HG02981 (cell line): Measurements from ENCODE around the gene LIPJ.

Experiments
- ATAC-seq: cut with Tn5 transposase; IDR thresholded peaks from one replicate; pipeline ENCODE4 v1.9.1; 2021; ENCODE audit warnings: mild to moderate bottlenecking, moderate library complexity; ENCODE audit not compliant: unreplicated experiment

The LIPJ gene, protein sequence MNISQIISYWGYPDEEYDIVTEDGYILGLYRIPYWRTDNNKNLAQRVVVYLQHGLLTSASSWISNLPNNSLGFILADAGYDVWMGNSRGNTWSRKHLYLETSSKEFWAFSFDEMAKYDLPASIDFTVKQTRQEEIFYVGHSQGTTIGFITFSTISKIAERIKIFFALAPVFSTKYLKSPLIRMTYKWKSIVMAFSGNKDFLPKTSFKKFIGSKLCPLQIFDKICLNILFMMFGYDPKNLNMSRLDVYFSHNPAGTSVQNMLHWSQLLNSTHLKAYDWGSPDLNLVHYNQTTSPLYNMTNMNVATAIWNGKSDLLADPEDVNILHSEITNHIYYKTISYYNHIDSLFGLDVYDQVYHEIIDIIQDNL

DNA sequence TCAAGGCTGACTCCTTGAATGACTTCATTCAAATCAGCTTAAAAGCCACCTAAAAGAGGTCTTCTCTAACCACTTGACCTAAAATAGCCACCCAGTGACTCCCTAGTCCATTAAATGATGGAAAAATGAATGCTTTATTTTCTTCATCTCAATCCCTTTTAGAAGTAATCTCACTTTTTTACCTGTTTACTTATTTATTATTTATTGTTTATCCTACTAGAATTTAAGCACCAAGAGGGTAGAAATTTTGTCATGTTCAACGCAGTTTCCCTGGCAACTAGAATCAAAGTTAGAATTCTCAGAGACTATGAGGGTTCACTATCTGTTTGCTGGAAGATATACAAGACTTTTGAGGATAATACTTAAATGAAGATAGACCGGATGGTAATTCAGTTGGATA, at the start of gene LIPJ:
Gene LIPJ (plus strand): TSS at position 301 of the 400 bp plus-strand sequence. CDS start 3,926 bp downstream, outside the sequence.
- no peak for ATAC-seq

- ATAC-seq = no peak
Measured at GRCh38 chr10:88537322-88537721, 49.2 kb upstream of the LIPJ start.

DNA sequence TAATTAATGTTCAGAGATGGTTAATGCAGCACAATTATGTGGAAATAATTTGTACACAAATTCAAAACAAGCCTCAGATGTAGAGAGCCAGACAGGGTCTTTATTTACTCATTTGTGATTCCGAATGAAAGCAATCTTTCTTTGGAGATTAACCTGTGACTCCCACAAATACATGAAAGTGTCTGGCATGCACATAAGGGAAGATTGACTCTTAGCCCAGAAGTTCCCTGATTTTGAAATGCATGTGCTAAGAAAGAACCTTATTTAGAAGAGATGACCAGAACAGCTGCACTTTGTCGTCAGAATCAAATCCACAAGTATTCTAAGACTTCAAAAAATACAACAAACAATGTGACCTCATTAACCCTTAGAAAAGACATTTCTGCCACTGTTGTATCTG, 48.5 kb upstream of the LIPJ start:
- ATAC-seq = no peak

DNA sequence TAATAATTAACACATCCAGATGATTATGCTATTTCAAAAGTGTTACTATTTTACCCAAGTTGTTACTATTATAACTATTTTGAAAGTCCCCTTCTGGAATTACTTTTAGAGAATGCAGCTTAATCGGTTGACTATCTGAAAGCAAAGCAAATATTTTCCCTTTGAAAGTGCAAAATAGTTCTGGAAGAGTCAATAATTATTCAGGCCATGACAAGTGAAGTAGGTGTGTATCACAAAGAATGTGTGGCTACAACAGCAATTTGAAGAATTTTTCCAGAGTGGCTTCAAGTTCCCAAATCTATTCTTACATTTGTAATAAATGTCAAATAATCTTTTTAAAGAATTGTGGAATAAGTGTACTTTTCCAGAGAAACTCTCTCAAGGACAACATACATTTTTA, 46.2 kb upstream of the LIPJ start:
- ATAC-seq = no peak

DNA sequence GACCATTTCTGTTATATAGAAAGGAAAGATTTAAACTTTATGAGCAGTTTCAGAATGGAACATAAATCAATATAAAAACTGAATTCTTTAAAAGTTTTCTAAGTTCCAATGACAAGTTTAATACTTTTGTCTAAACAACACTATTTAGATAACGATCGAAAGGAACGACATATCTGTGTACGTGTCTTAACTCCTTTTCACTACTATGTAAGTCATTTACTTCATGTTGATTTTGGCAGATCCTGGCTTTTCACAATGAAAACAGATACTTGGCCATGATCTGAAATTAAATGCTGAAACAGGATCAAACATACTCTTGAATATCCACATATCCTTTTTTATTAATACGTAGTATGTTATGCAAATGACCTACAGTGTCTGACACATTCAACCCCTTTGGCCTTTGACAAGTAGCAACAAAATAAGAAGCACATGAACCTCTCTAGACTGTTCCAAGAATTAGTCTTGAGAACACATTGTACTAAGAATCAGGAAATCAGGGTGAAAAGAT, 45.4 kb upstream of the LIPJ start:
- no peak for ATAC-seq

DNA sequence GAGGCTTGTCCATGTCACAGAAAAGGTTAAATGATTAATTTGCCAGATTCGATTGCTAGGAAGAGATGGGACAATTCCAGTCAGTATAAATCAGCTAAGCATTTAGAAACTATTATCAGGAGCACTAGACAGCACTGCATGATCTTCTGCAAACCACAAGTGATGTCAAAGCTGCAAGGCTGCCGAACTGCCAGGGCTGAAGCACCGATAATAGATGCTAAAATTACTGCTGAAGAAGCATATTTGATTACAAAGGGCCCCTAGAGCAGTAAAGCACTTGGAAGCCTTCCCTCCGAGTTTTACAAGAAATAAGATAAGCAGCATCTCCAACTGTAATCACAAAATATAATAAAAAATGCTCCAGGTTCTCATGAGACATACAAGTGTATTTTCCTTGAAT, 44.0 kb upstream of the LIPJ start:
- ATAC-seq = no peak

DNA sequence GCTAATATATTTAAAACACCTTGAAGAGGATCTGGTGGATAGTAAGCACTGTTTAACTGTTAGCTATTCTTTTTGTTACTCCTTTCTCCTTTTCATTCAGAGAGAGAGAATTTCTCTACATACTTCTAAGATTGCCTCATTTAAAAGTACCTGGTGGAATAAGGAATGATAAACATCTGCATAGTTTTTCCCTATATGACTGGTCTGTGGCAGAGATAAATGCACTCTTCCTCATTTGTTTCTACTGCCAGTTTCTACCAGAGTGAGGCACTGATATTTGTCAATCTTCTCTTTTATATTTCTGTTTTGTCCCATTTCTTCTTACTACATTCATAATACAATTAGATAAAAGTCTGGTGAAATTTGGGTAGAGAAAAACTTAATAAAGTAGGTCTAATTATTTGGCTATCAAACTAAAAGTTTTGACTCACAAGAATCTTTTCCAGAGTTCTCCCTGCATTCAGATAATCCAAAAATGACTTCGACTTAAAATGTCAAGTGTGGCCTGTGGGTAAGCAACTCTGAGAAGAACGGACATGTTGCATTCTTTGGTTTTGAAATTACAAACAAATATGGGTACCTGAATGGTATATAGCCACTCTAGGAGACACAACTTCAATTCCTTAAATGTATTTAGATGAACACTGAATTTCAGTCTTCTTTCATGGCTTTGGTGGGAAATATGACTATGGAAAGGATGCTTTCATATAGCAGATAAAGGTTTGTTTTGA, 42.3 kb upstream of the LIPJ start:
- ATAC-seq = peak; percentile 64

DNA sequence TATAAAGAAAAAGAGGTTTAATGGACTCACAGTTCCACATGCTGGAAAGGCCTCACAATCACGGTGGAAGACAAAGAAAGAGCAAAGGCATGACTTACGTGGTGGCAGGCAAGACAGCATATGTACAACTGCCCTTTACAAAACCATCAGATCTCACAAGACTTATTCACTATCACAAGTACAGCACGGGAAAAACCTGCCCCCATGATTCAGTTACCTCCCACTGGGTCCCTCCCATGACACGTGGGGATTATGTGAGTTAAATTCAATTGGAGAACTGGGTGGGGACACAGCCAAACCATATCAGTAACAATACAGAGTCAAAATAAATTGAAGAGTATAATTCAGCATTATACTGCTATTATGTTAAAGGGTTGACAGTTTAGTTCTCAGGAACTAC, 41.2 kb upstream of the LIPJ start:
- no peak for ATAC-seq

DNA sequence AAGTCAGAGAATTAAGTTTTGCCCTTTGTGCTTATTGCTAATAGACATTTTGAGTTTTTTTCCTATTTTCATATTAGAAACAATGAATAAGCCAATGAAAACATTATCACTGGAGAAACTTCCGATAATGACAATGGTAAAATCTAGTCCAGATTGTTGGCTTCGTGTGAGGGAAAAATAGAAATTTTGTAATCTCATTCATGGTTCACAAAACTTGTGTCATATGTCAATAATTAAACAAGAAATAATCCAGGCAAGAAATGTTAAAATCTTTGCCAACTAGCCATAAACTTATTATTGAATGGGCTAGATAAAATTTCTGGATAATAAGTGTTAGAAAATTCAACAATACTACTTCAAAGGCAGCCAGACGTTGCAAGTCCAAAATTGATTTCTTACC, 40.1 kb upstream of the LIPJ start:
- ATAC-seq = no peak

DNA sequence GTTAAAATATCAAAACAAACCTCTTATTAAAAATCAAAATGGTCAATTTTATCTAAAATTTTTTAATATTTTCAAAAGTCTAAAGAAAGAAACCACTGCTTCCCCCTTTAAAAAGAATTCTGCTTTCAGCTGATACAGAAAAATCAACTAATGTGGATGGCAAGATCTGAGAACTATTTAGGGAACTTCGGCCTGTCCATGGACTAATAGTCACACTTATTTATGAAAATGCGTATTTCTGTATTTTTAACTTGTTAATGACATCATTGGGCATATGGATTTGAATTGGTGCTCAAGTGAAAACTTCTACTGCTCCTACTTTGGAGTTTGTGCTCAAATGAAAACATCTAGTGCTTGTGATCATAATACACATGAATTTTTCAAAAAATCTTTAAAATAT, 35.3 kb upstream of the LIPJ start:
- no peak for ATAC-seq

GRCh38 chr10:88553116-88553752, 33.3 kb upstream of the LIPJ start:
- ATAC-seq = peak; percentile 71

DNA sequence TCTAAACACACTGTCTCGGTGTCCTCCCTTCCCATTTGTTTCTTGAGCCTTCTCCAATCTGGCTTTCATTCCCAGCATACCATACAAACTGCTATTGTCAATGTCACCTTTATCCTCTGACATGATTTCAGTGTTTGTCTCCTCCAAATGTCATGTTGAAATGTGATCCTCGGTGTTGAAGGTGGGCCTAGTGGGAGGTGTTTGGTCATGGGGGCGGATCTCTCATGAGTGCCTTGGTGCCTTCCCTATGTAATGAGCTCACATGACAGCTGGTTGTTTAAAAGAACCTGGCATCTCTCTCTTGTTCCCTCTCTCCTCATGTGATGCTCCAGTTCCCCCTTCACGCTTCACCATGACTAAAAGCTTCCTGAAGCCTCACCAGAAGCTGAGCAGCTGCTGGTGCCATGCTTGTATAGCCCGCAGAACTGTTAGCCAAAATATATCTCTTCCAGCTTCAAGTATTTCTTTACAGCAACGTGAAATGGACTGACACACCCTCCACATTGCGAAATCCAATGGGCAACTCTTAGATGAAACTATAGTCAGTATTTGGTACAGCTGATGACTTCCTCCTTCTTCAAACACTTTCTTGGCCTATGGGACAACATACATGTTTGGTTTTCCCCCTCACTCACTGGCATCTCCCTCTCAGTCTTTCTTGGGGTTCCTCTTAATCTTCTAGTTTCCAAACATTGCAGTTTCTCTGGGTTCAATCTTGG, 31.2 kb upstream of the LIPJ start:
- no peak for ATAC-seq

- no peak for ATAC-seq
Measured at GRCh38 chr10:88557256-88557655, 29.3 kb upstream of the LIPJ start.

DNA sequence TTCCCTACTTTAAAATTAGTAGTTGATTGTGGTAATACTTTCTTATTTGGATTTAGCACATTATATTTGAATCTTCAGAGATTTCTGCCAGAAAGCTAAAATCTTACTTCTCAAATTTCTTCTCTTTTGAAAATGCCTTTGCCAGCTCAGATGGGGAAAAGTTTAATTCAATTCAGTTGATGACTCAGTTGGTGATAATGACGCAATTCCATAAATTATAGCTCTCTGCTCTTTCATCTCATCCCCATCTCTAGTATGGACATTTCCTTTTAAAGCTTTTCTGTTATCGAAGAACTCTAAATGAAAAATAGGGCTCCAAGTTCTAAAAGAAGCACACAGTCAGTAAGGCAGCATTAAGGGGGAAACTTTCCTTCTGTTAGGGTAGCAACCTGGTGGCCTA, 28.9 kb upstream of the LIPJ start:
- no peak for ATAC-seq

DNA sequence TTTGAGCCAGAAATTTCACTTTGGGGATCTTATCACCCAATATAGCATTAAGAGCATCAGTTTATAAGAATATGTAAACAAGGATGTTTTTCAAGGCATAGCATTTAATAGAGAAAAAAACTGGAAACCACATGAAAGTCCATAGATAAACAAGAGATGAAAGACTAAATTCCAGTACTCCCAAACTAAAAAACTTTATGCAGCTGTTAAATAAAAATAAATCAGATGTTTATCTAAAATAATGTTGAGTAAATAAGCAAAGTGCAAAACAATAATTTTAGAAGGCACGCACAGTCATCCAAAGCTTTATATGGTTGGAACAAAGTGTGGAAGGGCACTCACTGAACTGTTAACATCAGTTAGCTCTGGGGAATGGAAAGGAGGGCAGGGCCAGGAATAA, 24.4 kb upstream of the LIPJ start:
- ATAC-seq = no peak

- no peak for ATAC-seq
Measured at GRCh38 chr10:88565072-88565471, 21.5 kb upstream of the LIPJ start.

DNA sequence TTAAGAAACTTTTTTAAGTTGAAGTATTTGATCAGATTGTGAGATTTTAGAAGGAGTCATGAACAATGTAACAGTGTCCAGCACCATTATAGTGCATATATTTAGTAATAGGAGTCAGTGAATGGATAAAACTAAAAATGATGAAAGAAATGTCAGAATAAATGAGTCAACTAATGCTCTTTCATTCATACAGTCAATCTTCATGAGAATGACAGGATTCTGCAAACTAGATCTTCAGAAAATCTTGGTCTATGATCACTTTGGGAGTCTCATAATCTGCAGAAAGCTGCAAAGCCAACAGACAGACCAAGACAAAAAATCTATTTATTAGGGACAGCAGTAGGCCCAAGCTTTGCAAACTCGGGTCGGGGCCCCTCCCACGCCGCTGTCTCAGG, 4.2 kb upstream of the LIPJ start:
- no peak for ATAC-seq

- peak; percentile 79 for ATAC-seq
Measured at GRCh38 chr10:88582806-88583583, 3.6 kb upstream of the LIPJ start, which contains the start of gene RNLS. TSS of gene RNLS (minus strand) at chr10:88583318.

GRCh38 chr10:88583584-88583957, 3.0 kb upstream of the LIPJ start:
- ATAC-seq = no peak

GRCh38 chr10:88592381-88592780, 5.8 kb downstream of the LIPJ start:
- ATAC-seq = no peak
